Epithelial cell of esophagus (primary cell): ENCODE measurements around the gene BAIAP2.
"Not testable (repeated sequence)": the region's sequence is repeated elsewhere in the genome, so short reads cannot be mapped to it uniquely, and the experiment has no call there.

Experiments used
- DNase-seq: peaks from one replicate; pipeline ENCODE4 v3.0.0; 2010; ENCODE audit warnings: low read depth
- H3K4me3 ChIP-seq: 2 replicates; pipeline ENCODE4 v1.5.1; 2011; ENCODE audit warnings: mild to moderate bottlenecking, low read length, control low read depth
- TF ChIP-seq, protein P1 (sequence below): IDR thresholded peaks from 2 replicates; pipeline ENCODE4 v1.5.1; 2011; ENCODE audit warnings: low read depth, mild to moderate bottlenecking, low read length, control low read depth, inconsistent platforms; ENCODE audit not compliant: insufficient read depth; ENCODE audit errors: missing control alignments

The BAIAP2 gene

DNA sequence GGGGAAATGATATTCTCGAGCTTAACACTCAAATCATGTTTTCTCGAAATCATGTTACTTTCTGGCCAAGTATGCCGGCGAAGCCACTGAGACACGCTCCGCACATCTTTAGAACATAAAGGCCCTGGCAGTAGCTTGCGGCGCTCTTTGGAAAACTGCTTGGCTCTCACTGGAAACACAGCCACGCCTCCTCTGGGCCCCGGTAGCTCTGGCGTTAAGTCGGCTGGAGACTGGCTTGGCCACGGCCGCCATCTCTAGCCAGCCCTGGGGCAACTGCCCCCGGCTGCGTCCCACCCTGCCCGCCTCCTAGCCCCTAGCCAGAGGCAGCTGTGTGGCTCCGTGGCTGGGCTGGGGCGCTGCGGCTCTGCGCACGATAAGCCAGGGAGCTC, 9.2 kb upstream of the BAIAP2 start:
- no peak for DNase-seq
- TF ChIP-seq, protein P1, sequence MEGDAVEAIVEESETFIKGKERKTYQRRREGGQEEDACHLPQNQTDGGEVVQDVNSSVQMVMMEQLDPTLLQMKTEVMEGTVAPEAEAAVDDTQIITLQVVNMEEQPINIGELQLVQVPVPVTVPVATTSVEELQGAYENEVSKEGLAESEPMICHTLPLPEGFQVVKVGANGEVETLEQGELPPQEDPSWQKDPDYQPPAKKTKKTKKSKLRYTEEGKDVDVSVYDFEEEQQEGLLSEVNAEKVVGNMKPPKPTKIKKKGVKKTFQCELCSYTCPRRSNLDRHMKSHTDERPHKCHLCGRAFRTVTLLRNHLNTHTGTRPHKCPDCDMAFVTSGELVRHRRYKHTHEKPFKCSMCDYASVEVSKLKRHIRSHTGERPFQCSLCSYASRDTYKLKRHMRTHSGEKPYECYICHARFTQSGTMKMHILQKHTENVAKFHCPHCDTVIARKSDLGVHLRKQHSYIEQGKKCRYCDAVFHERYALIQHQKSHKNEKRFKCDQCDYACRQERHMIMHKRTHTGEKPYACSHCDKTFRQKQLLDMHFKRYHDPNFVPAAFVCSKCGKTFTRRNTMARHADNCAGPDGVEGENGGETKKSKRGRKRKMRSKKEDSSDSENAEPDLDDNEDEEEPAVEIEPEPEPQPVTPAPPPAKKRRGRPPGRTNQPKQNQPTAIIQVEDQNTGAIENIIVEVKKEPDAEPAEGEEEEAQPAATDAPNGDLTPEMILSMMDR: no peak
- H3K4me3 ChIP-seq: no peak overlapping the region

DNA sequence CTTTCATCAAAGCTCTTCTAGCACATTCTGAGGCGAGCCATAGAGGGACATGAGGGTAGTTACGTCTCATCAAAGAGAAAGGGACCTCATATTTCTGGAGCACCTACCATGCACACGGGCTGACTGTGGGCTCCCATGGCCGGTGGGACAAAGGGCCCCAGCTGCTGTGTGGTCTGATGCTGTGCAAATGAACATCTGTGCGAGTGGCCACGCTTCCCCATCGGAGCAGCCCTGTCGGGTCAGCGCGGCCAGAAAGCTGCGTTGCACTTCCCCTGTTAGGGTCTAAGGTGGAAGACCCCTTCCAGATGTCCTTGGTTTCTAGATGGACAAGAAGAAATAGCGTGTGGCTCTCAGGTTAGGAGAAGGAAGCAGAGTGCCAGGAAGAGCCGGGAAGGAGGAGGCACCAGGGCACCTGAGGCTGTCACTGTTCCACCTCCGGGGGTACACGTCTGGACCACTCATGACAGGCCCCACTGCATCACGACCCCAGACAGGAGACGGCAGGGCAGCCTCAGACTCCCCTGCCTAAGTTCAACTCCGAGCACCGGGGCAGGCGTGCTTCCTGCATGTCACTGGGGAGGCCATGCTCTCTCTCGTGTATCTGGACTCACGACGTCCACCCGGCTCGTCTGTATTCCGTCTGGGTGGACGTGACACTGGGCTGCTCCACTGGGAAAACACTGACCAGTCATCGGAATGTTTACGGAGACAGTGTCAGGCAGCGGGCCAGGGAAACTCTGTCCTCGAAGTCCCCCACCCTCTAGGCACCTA, 8.5 kb upstream of the BAIAP2 start:
- DNase-seq: no peak
- TF ChIP-seq, protein P1: no peak
- no peak overlapping the region for H3K4me3 ChIP-seq

DNA sequence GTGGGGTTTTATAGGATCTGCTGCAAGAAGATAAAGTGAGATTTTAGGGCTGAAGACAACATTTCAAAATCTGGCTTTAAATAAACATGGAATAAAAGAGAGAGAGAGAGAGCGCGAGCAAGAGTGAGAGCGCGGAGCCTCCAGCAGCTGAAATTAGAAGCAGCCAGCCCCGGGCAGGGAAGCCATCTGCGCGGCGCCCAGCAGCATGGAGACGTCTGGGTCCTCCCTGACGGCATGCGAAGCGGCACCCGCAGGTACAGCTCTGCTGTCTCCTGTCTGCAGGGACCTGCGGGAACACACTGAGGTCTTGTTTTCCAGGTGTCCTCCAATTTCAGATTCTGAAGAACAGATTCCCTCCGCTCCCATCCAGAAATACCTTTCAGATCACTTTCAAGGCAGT, 7.9 kb upstream of the BAIAP2 start:
- no peak overlapping the region for H3K4me3 ChIP-seq
- TF ChIP-seq, protein P1: no peak
- DNase-seq: no peak

DNA sequence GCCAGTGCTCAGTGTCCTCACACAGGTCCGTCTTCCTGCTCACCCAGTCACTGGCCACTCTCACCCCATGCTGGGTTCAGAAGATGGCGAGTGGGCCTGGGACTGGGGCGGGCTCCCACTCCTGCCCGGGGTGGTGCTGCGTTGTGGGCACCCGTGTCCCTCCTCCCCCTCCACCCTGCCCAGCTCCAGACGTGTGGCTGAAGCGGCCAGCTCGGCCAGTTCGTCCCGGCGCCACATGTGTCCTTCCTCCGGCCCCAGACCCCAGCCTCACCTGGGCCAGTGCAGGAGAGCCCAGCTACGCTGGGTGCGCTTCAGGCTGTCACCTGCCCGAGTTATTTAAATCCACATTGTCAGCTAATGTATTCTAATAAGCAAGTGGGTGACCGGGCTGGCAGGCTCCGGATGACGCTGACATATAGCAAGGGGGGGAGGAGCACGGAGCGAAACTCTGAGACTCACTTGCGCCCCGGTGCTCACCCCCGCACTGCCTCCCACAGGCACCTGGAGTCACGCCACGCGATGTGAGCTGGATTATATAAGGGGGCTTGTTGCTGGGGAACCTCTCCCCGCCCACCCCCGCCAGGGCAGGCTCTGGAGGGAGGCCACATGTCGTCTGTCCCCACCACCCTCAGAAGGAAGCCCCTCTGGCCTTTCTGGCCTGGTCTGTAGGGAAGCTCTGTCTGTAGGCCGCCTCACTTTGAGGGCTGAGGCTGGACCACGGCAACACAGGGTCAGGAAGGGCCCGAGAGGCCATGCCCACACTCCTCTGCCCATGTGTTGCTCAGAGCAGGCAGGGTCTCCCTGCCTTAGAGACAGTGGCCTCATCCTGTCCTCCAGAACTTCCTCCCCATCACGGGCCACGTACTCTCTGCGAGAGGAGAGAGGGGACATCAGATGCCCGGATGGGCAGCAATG, 7.1 kb upstream of the BAIAP2 start:
- TF ChIP-seq, protein P1: no peak
- H3K4me3 ChIP-seq: no peak overlapping the region
- peak; percentile 37 for DNase-seq

DNA sequence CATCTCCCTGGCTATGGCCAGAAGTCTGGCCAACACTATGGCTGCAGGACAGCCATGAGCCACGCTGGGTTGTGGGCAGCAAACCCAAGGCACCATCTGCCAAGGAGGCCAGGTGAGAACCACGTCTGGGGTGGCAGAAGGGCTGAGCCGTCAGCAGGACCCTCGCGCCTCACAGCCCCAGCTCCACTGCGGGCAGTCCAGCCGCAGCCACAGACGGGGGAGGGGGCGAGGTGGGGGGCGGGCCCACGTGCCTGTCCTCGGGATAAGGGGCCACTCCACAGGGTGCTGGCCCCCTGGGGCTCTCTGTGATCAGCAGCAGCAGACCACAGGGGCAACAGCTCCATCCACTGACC, 6.5 kb upstream of the BAIAP2 start:
- TF ChIP-seq, protein P1: no peak
- DNase-seq: no peak
- no peak overlapping the region for H3K4me3 ChIP-seq

DNA sequence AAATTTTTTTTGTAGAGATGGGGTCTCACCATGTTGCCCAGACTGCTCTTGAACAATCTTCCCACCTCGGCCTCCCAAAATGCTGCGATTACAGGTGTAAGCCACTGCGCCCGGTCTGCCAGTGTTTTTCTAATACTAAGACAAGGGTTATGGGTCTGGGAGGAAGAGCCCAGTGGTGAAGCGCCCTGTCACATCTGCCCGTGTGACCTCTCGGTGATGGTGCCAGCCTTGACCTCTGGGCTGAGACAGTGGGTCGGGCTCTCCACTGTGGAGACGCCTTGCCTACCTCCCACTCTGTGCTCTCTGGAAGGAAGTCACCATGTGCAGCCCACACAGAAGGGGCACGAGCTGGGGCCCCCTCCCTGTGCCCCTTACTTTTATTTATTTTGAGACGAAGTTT, 5.1 kb upstream of the BAIAP2 start:
- no peak overlapping the region for H3K4me3 ChIP-seq
- no peak for DNase-seq
- TF ChIP-seq, protein P1: no peak

DNA sequence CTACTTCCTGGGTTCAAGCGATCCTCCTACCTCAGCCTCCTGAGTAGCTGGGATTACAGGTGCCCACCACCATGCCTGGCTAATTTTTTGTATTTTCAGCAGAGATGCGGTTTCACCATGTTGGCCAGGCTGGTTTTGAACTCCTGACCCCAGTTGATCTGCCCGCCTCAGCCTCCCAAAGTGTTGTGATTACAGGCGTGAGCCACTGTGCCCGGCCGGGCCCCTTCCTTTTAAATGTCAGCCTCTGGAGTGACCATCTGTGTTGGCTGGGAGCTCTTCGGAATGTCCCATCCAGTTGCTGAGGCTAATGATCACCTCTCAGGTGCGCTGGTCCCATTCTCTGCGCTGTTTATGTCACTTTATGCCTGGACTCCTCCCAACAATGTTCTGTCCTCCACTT, 4.6 kb upstream of the BAIAP2 start:
- not testable (repeated sequence) for DNase-seq, H3K4me3 ChIP-seq
